ENCODE data around the gene GNE. TPM values are rescaled to one million over a fixed set of nuclear protein-coding genes. Genes with fewer than 3 reads are reported as not detected.

GNE gene
- total and polyA plus RNA-seq, 2 of the 8 experiments (the other 6 are each of a cell fraction or from before 2014, with no cell fraction given) = 5.1 to 11.1 TPM

DNA sequence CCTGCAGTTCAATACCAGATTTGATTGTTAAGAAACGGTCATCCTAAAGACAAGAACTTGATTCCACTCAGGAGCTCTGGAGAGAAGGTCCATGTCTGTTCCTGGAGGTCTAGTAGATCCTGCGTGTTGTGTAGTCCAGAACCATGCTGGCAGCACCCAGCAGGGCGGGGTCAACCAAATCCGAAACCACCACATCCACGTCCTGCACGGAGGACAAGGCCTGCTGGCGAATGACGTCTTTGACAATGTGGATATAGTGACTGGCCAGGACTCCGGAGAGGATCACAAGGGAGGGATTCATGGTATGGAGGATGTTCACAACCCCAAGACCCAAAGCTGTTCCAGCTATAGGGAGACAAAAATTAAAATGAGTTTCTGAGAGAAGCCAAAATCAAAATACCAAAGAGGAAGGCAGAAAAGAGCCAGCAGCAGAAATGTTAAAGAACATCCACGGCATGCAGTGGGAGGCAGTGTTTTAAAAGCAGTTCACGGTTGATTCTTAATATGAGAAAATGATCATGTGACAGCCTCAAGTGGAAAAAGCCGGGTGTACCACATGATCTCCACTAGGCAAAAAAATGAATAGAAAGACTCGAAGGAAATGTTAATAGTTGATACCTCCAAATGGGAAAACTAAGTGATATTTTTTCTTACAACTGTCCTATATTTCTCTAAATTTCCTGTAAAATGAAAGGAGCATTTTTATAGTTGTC is 40.8 kb downstream of the GNE start:
- DNase-seq (ENCODE audit: low read depth in 1 of 2, low spot score in 2 of 2) (no peak), FAIRE-seq (no peak)
- no peak overlapping the region for H2BK12ac ChIP-seq (ENCODE audit: low read depth, low read length)
- no peak overlapping the region for H3K4me3 ChIP-seq (ENCODE audit: extremely low read depth in 1 of 4, insufficient read depth in 2 of 4, low read depth in 3 of 4, low read length in 4 of 4)
- H2BK120ac ChIP-seq (replicated peaks; ENCODE audit: low read depth, low read length) = no peak overlapping the region
- H3K4ac ChIP-seq (replicated peaks; ENCODE audit: insufficient read length, low read depth, low read length) = no peak overlapping the region
- no peak overlapping the region for H2AFZ ChIP-seq (ENCODE audit: low read length)
- H2BK20ac ChIP-seq (ENCODE audit: low read length) = no peak overlapping the region
- H4K91ac ChIP-seq (replicated peaks; ENCODE audit: insufficient read length, low read length) = no peak overlapping the region
- no peaks in the 10 kb centered on the region for H3K4me1 ChIP-seq (replicated peaks in 1 of 4; ENCODE audit: control insufficient read depth in 3 of 4, insufficient read depth in 4 of 4, low read length in 3 of 4)
- peaks cover 2 to 10% of the 10 kb centered on the region in 2 experiments for H4K20me1 ChIP-seq (replicated peaks in 1 of 2; ENCODE audit: control insufficient read depth in 1 of 2, insufficient read depth in 2 of 2, low read length in 2 of 2)
- H3K79me1 ChIP-seq (ENCODE audit: low read depth, low read length) = peaks cover 9% of the 10 kb centered on the region
- CTCF ChIA-PET (ENCODE audit: partially characterized antibody) = interaction anchor here (1.0 to 1.1 kb wide), 2 partner anchors 10 to 404 kb away, joined by 3 to 5 read pairs; no protein-coding TSS in a partner anchor
- TF ChIP-seq HDAC2 (IDR thresholded peaks at IDR 0.05; ENCODE audit: borderline replicate concordance in 1 of 2, low read depth in 2 of 2, low read length in 2 of 2) (no peak), BCL11A (IDR thresholded peaks at IDR 0.05; ENCODE audit: low read depth in 2 of 2, low read length in 2 of 2) (no peak), GTF2F1 (IDR thresholded peaks at IDR 0.05; ENCODE audit: borderline replicate concordance, low read depth, low read length) (no peak), CBX5 (IDR thresholded peaks at IDR 0.05; ENCODE audit: low read depth, low read length) (no peak), YY1 (IDR thresholded peaks at IDR 0.05; ENCODE audit: low read depth, low read length) (no peak), POLR2A (IDR thresholded peaks at IDR 0.05; ENCODE audit: control extremely low read depth in 1 of 2, low read depth in 2 of 2, low read length in 2 of 2) (no peak), POU5F1 (IDR thresholded peaks at IDR 0.05; ENCODE audit: low read depth, low read length) (no peak), TAF1 (IDR thresholded peaks at IDR 0.05; ENCODE audit: low read depth, low read length) (no peak), BRCA1 (IDR thresholded peaks at IDR 0.05; ENCODE audit: low read depth, low read length) (no peak), SP4 (IDR thresholded peaks at IDR 0.05; ENCODE audit: low read length) (no peak)
- TF ChIP-seq, protein P1, sequence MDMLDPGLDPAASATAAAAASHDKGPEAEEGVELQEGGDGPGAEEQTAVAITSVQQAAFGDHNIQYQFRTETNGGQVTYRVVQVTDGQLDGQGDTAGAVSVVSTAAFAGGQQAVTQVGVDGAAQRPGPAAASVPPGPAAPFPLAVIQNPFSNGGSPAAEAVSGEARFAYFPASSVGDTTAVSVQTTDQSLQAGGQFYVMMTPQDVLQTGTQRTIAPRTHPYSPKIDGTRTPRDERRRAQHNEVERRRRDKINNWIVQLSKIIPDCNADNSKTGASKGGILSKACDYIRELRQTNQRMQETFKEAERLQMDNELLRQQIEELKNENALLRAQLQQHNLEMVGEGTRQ (IDR thresholded peaks at IDR 0.05; ENCODE audit: low read length) = no peak
- 87% methylated on average over 13 of the region's 13 CpGs; no CpG with 5 or more reads in 1 of the 2 experiments for WGBS, 2 experiments (ENCODE audit: extremely low coverage in 1 of 2, insufficient coverage in 1 of 2, insufficient read length in 1 of 2, insufficient replicate concordance in 2 of 2, low coverage in 1 of 2, low lambda C conversion rate in 2 of 2, missing lambda C conversion rate in 1 of 2)
- no peak overlapping the region for H3K23ac ChIP-seq (ENCODE audit: insufficient read length)
- no peaks in the 10 kb centered on the region; a peak in 2 of 4 replicates for H3K79me2 ChIP-seq (ENCODE audit: control insufficient read depth in 1 of 2, insufficient read depth in 2 of 2, low read length in 2 of 2)
- H3K36me3 ChIP-seq (ENCODE audit: control insufficient read depth in 2 of 4, insufficient read depth in 4 of 4, low read length in 3 of 4) = peaks cover 10 to 49% (median 32%) of the 10 kb centered on the region in 4 experiments
- H3K56ac ChIP-seq (replicated peaks; ENCODE audit: insufficient read length, low read depth, low read length) = no peak overlapping the region
- no peak overlapping the region for H3K18ac ChIP-seq (ENCODE audit: extremely low read depth, low read length)
- no peak overlapping the region for H2BK15ac ChIP-seq (ENCODE audit: low read length)
- H3K27ac ChIP-seq (ENCODE audit: low read depth, low read length) = no peak overlapping the region
- no peaks in the 10 kb centered on the region for H3K27me3 ChIP-seq (replicated peaks in 1 of 4; ENCODE audit: control insufficient read depth in 3 of 4, extremely low read depth in 1 of 4, insufficient read depth in 3 of 4, low read length in 3 of 4)
- H3K4me2 ChIP-seq (ENCODE audit: insufficient read depth in 1 of 2, low read depth in 2 of 2, low read length in 2 of 2) = no peak overlapping the region
- POLR2A ChIA-PET (ENCODE audit: partially characterized antibody) = interaction anchor here (1.1 to 2.1 kb wide), 3 partner anchors 10 to 26 kb away, joined by 3 to 7 read pairs (median 6); partner anchors contain the start of gene CLTA
- H3K23me2 ChIP-seq (ENCODE audit: low read depth, low read length) = no peaks in the 10 kb centered on the region
- no peak overlapping the region for H2BK5ac ChIP-seq (ENCODE audit: low read depth, low read length)
- peaks cover 0 to 2% of the 10 kb centered on the region in 2 experiments; a peak in 1 of 4 replicates for H3K9me3 ChIP-seq (ENCODE audit: insufficient read depth in 2 of 2, low read depth in 1 of 2, low read length in 1 of 2)
- peak overlapping the region in 1 of 4 experiments; percentile 37; a peak in 1 of 7 replicates for H3K9ac ChIP-seq (replicated peaks in 1 of 4; ENCODE audit: extremely low read depth in 1 of 4, low read depth in 3 of 4, low read length in 3 of 4)
- H4K5ac ChIP-seq (ENCODE audit: insufficient read length, low read depth, low read length) = no peak overlapping the region
- no peak overlapping the region for H4K8ac ChIP-seq (ENCODE audit: extremely low read depth, insufficient read depth, low read length)
- no peak overlapping the region for H3K14ac ChIP-seq (ENCODE audit: insufficient read length)
- no peak overlapping the region for H2AK5ac ChIP-seq (ENCODE audit: low read depth, low read length)

All from H1 (cell line).